Activated CD8-positive, alpha-beta memory T cell treated with anti-CD3 and anti-CD28 coated beads, Interleukin-2, amount 10 ng/mL, durations not matched to agents 7 days and 5 days (primary cell): ENCODE measurements around the gene PCGF2. TPM values are rescaled to one million over a fixed set of nuclear protein-coding genes. Genes with fewer than 3 reads are reported as not detected.

Experiments used
- ATAC-seq: fragments of 150-1000 bp; cut with Tn5 transposase; one replicate; pipeline ENCODE4 v1.10.0; 2021; ENCODE audit warnings: moderate library complexity
- CTCF ChIA-PET: fragments of 350-600 bp; sonication (Branson Sonifier 250); formaldehyde crosslinking; loops from one replicate; lab custom pipeline; 2021; ENCODE audit warnings: antibody characterized with exemption; lab: Charles Lee
- DNase-seq: peaks from one replicate; pipeline ENCODE4 v3.0.0-alpha.2; 2020
- H3K27ac Mint-ChIP-seq: one replicate; pipeline ENCODE4 v1.8.0; 2021; ENCODE audit warnings: mild to moderate bottlenecking, mixed read lengths
- H3K27me3 Mint-ChIP-seq: one replicate; pipeline ENCODE4 v1.8.0; 2021; ENCODE audit warnings: mixed read lengths
- H3K36me3 Mint-ChIP-seq: one replicate; pipeline ENCODE4 v1.8.0; 2021; ENCODE audit warnings: mild to moderate bottlenecking, mixed read lengths
- H3K4me1 Mint-ChIP-seq: one replicate; pipeline ENCODE4 v1.8.0; 2021; ENCODE audit warnings: mixed read lengths
- H3K4me3 Mint-ChIP-seq: one replicate; pipeline ENCODE4 v1.8.0; 2021; ENCODE audit warnings: mild to moderate bottlenecking, moderate library complexity, mixed read lengths
- H3K9me3 Mint-ChIP-seq: one replicate; pipeline ENCODE4 v1.8.0; 2022; ENCODE audit warnings: low read depth, mixed read lengths
- total RNA-seq, 2 experiments: library from RNA; stranded (reverse); gene quantifications; one replicate each; pipeline ENCODE4 v1.2.3, GENCODE V29; 2021

PCGF2 gene
- total RNA-seq, 2 experiments from 2014 or later = 2.1 to 2.5 TPM

DNA sequence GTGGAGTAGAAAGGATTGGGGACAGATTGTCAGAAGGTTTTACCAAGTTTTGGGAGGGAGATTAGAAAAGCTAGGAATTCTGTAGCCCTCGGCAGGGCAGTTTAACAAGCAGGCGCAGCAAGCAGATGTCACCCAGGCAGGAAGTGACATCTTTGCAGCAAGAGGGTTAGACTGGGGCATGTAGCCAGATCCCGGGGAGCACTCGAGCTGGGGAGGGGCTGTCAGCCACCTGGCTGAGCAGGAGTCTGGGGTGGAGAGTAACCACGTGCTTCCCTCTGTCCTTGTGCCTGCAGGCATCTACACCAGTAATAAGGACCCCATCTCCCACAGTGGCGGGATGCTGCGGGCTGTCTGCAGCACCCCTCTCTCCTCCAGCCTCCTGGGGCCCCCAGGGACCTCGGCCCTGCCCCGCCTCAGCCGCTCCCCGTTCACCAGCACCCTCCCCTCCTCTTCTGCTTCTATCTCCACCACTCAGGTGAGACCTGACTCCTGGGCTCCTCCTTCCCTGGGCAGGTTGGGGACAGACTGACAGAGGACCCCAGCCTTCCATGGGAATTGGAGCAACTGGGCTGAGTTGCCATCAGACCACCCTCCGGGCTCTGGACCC is 30.9 kb downstream of the PCGF2 start:
- no peak overlapping the region for H3K27ac Mint-ChIP-seq
- no peak overlapping the region for H3K4me3 Mint-ChIP-seq
- CTCF ChIA-PET = interaction anchor here (0.7 to 4.0 kb wide), 3 partner anchors 9 to 17 kb away, joined by 3 to 17 read pairs (median 10); no protein-coding TSS in a partner anchor
- ATAC-seq = no peak
- no peaks in the 10 kb centered on the region for H3K27me3 Mint-ChIP-seq
- H3K4me1 Mint-ChIP-seq = peaks cover 17% of the 10 kb centered on the region
- H3K9me3 Mint-ChIP-seq = no peaks in the 10 kb centered on the region
- H3K36me3 Mint-ChIP-seq = peaks cover 46% of the 10 kb centered on the region
- no peak for DNase-seq

DNA sequence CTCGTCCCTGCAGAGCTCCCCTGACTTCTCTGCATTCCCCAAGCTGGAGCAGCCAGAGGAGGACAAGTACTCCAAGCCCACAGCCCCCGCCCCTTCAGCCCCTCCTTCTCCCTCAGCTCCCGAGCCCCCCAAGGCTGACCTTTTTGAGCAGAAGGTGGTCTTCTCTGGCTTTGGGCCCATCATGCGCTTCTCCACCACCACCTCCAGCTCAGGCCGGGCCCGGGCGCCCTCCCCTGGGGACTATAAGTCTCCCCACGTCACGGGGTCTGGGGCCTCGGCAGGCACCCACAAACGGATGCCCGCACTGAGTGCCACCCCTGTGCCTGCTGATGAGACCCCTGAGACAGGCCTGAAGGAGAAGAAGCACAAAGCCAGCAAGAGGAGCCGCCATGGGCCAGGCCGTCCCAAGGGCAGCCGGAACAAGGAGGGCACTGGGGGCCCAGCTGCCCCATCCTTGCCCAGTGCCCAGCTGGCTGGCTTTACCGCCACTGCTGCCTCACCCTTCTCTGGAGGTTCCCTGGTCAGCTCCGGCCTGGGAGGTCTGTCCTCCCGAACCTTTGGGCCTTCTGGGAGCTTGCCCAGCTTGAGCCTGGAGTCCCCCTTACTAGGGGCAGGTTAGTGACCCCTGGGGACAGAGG is 31.6 kb downstream of the PCGF2 start:
- DNase-seq = no peak
- H3K36me3 Mint-ChIP-seq = peaks cover 45% of the 10 kb centered on the region
- peaks cover 24% of the 10 kb centered on the region for H3K4me1 Mint-ChIP-seq
- no peaks in the 10 kb centered on the region for H3K27me3 Mint-ChIP-seq
- no peak overlapping the region for H3K4me3 Mint-ChIP-seq
- CTCF ChIA-PET = interaction anchor here (0.7 to 4.0 kb wide), 3 partner anchors 10 to 157 kb away, joined by 3 to 17 read pairs (median 3); no protein-coding TSS in a partner anchor
- no peak for ATAC-seq
- H3K9me3 Mint-ChIP-seq = no peaks in the 10 kb centered on the region
- no peak overlapping the region for H3K27ac Mint-ChIP-seq

DNA sequence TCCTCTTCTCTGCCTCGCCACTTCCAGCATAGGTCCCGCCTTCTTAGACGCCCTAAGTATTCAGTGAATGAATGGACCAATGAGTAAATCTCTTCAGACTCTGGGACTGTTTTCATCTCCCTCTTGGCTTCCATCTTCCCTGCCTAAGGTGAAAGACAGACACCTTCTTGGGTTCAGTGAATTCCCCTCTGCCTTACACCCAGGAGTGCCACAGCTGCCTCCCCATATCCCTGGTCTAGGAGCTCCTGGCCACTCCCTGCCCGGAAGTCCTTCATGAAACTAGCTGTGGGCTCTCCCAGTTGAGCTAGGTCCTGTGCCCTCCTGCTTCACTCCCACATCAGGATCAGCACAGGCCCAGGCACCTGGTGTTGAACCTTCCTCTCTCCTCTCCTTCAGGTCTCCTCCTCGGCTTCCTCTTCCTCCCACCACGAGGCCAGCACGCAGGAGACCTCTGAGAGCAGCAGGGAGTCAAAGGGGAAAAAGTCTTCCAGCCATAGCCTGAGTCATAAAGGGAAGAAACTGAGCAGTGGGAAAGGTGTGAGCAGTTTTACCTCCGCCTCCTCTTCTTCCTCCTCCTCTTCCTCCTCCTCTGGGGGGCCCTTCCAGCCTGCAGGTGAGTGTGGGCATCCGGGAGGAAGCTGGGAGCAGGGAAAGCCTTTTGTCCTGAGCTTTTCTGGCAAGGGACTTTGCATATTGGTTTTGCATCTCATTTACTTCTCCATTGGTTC is 32.8 kb downstream of the PCGF2 start:
- no peak for ATAC-seq
- no peak for DNase-seq
- Mint-ChIP-seq H3K27me3 (no peaks in the 10 kb centered on the region), H3K36me3 (peaks cover 39% of the 10 kb centered on the region), H3K4me1 (peaks cover 35% of the 10 kb centered on the region), H3K27ac (peak overlapping the region; percentile 82), H3K4me3 (no peak overlapping the region), H3K9me3 (no peaks in the 10 kb centered on the region)
- CTCF ChIA-PET = interaction anchor here (0.6 to 4.0 kb wide), 3 partner anchors 13 to 156 kb away, joined by 3 to 17 read pairs (median 3); no protein-coding TSS in a partner anchor

DNA sequence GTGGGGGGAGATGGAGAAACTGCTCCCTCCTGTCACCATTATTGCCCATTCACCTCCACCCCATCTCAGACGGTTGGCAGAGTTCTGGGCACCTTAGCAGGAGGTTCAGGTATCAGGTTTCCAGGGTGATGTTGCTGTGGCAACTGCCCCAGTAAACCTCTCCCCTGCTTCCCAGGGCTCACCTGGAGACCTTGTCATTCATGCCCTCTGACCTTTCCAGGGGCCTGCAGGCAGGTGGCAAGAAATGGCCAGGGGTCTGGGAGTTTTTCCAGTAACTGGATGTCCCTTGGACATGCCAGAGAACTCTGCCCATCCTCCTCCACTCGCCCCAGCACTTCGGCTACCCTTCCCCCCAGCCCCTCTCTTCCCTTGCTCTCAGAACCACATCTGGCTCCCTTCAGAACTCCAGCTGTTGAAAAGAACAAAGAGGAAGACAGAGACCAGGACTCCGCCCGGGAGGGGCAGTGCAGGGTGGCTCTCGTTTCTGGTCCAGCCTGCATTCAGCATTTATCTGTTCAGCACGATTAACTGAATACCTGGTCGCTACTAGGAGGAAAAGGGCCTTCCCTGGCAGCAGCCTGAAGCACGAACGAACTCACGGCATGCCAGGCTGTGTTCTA is 34.6 kb downstream of the PCGF2 start:
- CTCF ChIA-PET = interaction anchor here (1.4 to 4.0 kb wide), 2 partner anchors 21 to 38 kb away, joined by 3 to 17 read pairs; no protein-coding TSS in a partner anchor
- Mint-ChIP-seq H3K27me3 (no peaks in the 10 kb centered on the region), H3K27ac (no peak overlapping the region), H3K9me3 (no peaks in the 10 kb centered on the region), H3K4me1 (peaks cover 49% of the 10 kb centered on the region), H3K4me3 (no peak overlapping the region), H3K36me3 (peaks cover 42% of the 10 kb centered on the region)
- DNase-seq (no peak), ATAC-seq (no peak)

DNA sequence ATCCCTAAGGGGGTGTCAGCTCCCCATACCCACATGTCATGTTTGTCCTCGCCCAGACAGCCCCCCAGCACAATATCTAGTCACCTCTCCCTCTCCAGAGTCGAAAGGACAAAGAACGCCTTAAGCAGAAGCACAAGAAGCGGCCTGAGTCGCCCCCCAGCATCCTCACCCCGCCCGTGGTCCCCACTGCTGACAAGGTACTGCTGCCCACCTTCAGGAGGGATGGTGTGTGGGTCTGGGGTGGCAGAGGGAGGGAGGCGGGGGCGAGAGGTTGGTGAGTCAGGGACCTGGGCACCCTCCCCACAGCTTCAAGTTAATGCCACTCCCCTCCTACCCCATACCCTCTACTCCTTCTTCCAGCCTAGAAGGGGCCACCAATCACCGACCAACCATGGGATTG is 35.5 kb downstream of the PCGF2 start:
- DNase-seq (no peak), ATAC-seq (no peak)
- Mint-ChIP-seq H3K4me1 (peaks cover 57% of the 10 kb centered on the region), H3K4me3 (no peak overlapping the region), H3K9me3 (no peaks in the 10 kb centered on the region), H3K27me3 (no peaks in the 10 kb centered on the region), H3K27ac (no peak overlapping the region), H3K36me3 (peaks cover 44% of the 10 kb centered on the region)
- CTCF ChIA-PET = no interaction called here

DNA sequence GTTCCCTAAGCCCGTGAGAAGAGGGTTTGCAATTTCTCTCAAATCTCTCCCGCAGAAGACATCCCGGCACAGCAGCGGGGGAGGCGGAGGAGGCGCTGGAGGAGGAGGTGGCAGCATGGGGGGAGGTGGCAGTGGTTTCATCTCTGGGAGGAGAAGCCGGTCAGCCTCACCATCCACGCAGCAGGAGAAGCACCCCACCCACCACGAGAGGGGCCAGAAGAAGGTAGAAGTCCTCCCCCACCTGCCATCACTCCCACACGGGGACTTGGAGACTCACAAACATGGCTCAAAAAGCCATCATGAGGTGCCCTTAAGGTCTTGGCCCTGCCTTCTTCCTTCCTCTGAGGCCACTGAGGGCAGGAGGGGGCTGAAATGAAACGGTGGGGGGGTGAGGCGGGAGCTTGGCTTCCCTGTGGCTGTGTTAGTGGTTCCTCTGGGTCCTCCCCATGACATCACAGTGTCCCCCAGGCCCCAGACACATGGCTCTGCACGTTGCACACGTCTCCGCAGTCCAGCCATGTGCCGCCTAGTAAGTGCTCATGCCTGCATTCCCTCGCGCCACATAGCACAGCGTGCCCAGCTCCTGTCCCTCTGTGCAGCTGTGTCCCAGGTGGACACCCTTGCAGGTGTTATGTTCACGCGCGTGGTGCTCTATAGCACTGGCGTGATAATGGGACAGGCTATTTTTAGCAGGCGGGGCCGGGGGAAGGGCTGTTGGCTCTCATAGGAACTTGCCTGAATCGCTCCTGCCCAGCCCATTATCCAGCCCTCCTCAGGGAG is 36.2 kb downstream of the PCGF2 start:
- Mint-ChIP-seq H3K27me3 (no peaks in the 10 kb centered on the region), H3K27ac (peak overlapping the region; percentile 54), H3K9me3 (no peaks in the 10 kb centered on the region), H3K36me3 (peaks cover 45% of the 10 kb centered on the region), H3K4me3 (no peak overlapping the region), H3K4me1 (peaks cover 63% of the 10 kb centered on the region)
- DNase-seq (no peak), ATAC-seq (no peak)
- CTCF ChIA-PET = no interaction called here

DNA sequence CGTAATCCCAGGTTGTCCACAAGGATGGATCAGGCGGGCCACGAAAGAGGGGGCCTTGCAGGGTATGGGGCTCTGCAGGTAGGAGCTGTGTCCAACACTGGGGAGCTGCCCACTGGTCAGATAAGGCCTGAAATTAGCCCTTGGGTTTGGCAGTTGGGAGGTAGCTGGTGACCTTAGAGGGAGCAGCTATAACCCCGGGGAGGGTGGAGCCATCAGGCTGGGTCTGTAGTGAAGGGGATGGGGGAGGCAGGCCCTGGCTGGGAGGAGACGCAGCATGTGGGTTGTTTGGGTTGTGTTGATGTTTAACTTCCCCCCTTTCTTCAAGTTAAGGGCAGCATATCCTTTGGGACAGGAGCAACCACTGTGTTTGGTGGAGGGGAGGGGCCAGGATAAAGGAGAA is 37.2 kb downstream of the PCGF2 start:
- H3K9me3 Mint-ChIP-seq = no peaks in the 10 kb centered on the region
- CTCF ChIA-PET = interaction anchor here (1.0 to 2.2 kb wide), 4 partner anchors 14 to 34 kb away, joined by 3 to 19 read pairs (median 6); no protein-coding TSS in a partner anchor
- H3K4me3 Mint-ChIP-seq = no peak overlapping the region
- H3K36me3 Mint-ChIP-seq = peaks cover 45% of the 10 kb centered on the region
- H3K4me1 Mint-ChIP-seq = peaks cover 66% of the 10 kb centered on the region
- DNase-seq (no peak), ATAC-seq (no peak)
- no peaks in the 10 kb centered on the region for H3K27me3 Mint-ChIP-seq
- H3K27ac Mint-ChIP-seq = peak overlapping the region; percentile 25

DNA sequence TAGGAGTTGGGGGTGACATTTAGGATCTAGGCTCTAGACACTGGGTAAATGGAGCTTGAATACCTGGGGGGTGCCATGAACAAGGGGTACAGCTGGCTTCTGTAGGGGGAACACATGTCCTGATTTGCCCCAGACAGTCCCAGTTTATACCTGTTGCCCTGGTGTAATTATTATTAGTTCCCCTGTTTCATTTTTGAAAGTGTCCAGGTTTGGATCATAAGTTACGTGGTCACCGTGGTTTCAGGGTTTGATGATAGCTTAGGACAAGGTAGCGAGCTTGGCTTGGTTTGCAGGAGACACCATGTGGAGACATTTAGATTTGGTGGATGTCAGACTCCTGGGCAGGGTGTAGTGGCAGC is 37.6 kb downstream of the PCGF2 start:
- Mint-ChIP-seq H3K36me3 (peaks cover 42% of the 10 kb centered on the region), H3K27ac (peak overlapping the region; percentile 25), H3K4me3 (no peak overlapping the region), H3K9me3 (no peaks in the 10 kb centered on the region), H3K4me1 (peaks cover 63% of the 10 kb centered on the region), H3K27me3 (no peaks in the 10 kb centered on the region)
- CTCF ChIA-PET = interaction anchor here (1.0 to 2.2 kb wide), 6 partner anchors 14 to 34 kb away, joined by 3 to 19 read pairs (median 4); no protein-coding TSS in a partner anchor
- ATAC-seq (no peak), DNase-seq (no peak)

DNA sequence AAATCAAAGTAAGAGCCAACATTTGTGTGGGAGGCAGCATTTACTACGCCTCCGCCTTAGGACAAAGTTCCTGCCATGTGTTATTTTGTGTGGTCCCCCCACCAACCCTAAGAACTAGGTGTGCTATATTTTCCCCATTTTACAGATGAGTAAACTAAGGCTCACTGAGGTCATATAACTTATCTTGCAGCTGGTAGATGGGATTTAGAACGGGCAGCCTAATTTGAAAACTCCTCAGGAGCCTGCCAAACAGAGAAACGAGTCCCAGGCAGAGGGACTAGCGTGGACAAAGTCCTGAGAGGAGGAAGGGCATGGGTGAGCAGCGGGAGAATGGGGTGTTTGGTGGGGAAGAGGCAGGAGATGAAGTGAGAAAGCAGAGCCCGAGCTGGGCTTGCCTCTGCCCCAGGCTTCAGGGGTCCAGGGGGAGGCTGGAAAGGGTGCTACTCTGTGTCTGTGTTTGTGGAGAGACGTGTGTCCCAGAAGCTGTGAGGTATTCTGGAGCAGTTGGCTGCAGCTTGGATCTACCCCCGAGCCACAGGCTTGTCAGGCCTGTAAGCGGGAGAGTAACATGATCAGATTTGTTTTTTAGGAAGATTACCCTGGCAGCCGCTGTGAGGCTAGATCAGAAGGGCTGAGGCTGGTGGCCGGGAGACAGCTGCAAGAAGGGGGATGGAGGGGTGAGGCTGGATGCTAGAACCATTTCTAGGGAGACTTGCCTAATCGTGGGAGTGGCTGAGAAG is 38.1 kb downstream of the PCGF2 start:
- H3K4me1 Mint-ChIP-seq = peaks cover 58% of the 10 kb centered on the region
- H3K36me3 Mint-ChIP-seq = peaks cover 39% of the 10 kb centered on the region
- H3K4me3 Mint-ChIP-seq = no peak overlapping the region
- no peaks in the 10 kb centered on the region for H3K9me3 Mint-ChIP-seq
- DNase-seq (no peak), ATAC-seq (no peak)
- CTCF ChIA-PET = interaction anchor here (1.0 to 2.2 kb wide), 6 partner anchors 13 to 33 kb away, joined by 3 to 19 read pairs (median 4); no protein-coding TSS in a partner anchor
- H3K27ac Mint-ChIP-seq = no peak overlapping the region
- H3K27me3 Mint-ChIP-seq = no peaks in the 10 kb centered on the region

DNA sequence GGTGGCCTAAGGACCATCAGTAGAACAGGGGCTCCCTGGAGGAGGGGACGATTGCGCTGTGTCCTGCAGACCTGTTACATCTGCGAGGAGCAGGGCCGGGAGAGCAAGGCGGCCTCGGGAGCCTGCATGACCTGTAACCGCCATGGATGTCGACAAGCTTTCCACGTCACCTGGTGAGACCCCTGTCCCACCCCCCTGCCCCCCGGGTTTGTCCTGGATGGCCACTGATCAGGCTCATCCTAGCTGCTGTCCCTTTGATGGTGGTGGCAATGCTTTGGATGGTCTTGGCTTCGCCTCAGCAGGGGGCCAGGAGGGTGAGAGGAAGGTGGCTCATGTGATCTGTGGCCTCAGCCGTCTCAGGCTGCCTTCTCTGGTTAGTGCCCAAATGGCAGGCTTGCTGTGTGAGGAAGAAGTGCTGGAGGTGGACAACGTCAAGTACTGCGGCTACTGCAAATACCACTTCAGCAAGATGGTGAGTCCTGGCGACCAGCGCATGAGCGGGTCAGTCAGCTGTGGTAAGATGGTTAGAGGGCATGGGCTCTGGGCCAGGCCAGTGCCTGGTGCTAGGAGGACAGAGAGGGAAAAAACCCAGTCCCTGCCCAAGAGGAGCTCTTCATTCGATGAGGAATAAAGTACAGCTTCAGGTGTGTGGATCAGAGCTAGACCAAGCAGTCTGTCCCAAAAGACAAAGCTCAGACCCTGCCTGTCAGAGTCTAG is 38.9 kb downstream of the PCGF2 start:
- H3K36me3 Mint-ChIP-seq = peaks cover 38% of the 10 kb centered on the region
- DNase-seq (no peak), ATAC-seq (no peak)
- H3K4me1 Mint-ChIP-seq = peaks cover 54% of the 10 kb centered on the region
- no peak overlapping the region for H3K4me3 Mint-ChIP-seq
- no peaks in the 10 kb centered on the region for H3K9me3 Mint-ChIP-seq
- CTCF ChIA-PET = interaction anchor here (1.1 to 2.2 kb wide), 5 partner anchors 12 to 26 kb away, joined by 3 to 19 read pairs (median 5); no protein-coding TSS in a partner anchor
- H3K27me3 Mint-ChIP-seq = no peaks in the 10 kb centered on the region
- no peak overlapping the region for H3K27ac Mint-ChIP-seq

DNA sequence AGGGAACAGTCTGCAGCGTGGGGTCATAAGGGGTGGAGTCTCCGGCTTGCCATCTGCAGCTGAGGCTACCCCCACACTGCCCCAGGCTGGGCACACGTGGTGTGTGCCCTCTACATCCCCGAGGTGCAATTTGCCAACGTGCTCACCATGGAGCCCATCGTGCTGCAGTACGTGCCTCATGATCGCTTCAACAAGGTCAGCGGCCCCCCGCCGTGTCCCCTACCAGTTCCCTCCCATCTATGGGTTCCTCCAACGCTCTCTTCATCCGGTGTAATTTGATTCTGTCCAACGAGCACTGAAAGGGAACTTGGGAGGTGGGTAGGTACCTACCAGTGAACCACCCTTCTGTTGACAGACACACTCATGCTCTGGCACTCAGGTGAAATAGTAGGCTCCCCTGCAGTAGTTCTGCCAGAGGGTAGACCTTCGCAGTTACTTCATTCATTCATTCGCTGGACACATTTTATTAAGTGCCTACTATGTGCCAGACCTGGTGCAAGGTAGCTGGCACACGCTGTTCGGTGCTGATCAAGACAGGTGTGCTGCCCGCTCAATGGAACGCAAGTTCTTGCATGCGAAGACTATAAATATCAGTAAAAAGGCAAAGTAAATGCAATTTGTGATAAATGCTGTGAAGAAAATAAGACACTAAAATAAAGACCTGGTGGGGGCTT is 40.3 kb downstream of the PCGF2 start:
- Mint-ChIP-seq H3K27me3 (no peaks in the 10 kb centered on the region), H3K9me3 (no peaks in the 10 kb centered on the region), H3K36me3 (peaks cover 34% of the 10 kb centered on the region), H3K4me1 (peaks cover 53% of the 10 kb centered on the region), H3K27ac (peak overlapping the region; percentile 13), H3K4me3 (peak overlapping the region; percentile 90)
- CTCF ChIA-PET = interaction anchor here (0.7 to 3.8 kb wide), 2 partner anchors 20 to 23 kb away, joined by 3 to 33 read pairs; no protein-coding TSS in a partner anchor
- DNase-seq = no peak
- ATAC-seq = no peak
